Cardiac fibroblast (primary cell): ENCODE data around the gene GNAI3.

Experiments
- DNase-seq, 2 donors: peaks; one replicate each; pipeline versions ENCODE4 v3.0.0 to v3.0.0-alpha.2; 2010; ENCODE audit warnings: low read depth in 2 of 2
- H3K4me3 ChIP-seq, 2 donors: replicated peaks in 1 of 2; 1 replicate in 1 of 2; 2 replicates in 1 of 2; pipeline ENCODE4 v1.5.1; 2011; ENCODE audit warnings: low read depth in 2 of 2, low read length in 2 of 2, mild to moderate bottlenecking in 2 of 2, moderate library complexity in 1 of 2
- CTCF ChIP-seq: IDR thresholded peaks from one replicate; pipeline ENCODE4 v1.5.1; 2011; ENCODE audit warnings: low read depth, mild to moderate bottlenecking, low read length, inconsistent platforms

The GNAI3 gene

DNA sequence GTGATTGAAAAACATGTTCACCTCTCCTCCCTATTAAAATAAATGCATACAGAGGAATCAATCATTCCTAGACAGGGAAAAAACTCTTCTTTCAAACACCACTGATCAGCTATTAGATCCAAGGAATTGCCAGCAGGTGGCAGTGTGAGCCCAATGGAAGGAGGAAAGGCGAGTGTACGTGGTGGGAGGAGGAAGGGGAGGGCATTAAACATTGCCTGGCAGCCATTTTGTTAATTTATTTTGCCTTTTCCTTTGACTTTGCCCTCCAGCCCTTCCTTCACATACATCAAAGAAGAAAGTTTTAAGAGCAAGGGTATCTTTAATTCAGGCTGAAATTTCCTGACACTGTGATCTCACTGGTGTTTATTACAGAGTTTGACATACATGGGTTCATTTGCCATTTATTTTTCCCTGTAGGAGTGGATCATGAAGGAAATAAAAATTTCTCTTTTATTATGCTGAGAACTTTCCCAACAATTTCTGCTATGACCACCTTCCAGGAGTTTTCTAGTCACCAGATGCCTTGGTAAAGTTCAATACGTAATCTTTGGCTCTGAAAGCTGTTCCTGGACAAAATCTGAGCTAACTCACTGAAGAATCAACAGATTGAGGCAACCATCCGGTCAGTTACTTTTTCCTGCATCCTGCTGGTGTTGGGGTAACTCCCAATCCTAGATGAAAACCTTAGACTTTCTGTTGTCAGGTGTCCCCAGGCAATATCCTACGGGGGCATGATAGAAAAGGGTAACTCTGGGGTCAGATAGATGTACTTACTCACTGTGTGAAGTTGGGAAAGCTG, 1.9 kb upstream of the GNAI3 start:
- TF ChIP-seq CTCF: peak; percentile 84
- peak overlapping the region in 1 of 2 donors; percentile 92 for H3K4me3 ChIP-seq
- peak; percentile 92 to 93 for DNase-seq

DNA sequence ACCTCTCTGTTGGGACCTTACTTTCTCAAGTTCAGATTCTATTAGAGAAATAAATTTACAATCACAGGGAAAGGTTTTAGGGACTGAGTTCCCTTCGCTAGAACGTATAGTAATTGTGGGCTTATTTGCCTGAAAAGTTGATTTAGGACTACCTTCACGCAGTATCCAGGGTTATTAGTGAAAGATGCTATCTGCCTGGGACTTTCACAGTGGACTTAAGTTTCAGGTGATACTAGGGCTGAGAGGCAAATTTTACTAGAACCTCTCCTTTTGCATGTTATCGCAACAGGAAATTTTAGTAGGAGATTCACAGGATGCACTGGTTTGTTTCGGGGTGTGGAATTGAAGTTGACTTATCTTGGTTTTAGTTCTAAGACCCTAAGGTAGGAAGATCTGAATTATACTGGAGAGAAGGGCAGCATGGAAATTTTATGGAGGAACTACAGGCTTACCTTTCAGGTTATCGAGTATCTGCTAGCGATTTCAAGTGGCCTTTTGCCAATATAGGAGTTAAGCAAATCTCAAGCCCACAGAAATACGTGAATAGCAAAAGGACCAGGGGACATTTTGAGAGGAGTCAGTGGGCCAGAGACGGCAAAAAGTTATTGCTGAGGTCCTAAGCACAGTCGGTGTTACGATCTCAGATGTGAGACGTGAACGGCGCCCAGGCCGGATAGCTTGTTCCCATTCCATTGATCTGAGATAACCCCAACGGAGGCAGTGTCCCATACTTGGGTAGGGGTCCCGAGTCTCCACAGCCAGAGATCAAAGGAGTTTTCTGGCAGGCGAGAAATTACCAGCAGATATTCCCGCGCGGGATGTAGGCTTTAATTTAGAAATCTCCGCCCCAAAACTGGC, 723 bp upstream of the GNAI3 start:
- peak overlapping the region; percentile 92 to 96 for H3K4me3 ChIP-seq
- TF ChIP-seq CTCF: no peak
- DNase-seq: peak in 1 of 2 donors; percentile 38

DNA sequence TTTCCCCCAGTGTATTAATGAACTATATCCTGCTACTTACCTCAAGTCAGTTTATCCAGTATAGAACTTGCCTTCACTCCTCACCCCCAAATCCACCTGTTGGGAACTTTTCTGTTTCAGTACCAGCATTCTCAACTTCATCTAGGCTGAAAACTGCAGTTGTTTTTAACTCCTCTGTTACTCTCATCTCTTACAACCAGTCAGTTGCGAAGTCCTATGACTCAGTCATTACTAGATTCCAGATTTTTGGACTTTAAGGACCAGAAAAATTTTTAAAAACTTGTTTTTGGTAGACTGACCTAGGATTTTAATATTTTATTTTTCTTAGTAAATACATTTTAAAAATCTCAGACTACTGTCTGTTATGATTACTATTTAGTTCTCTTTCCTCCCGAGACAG, 8.1 kb downstream of the GNAI3 start:
- H3K4me3 ChIP-seq: no peak overlapping the region
- no peak for TF ChIP-seq CTCF

GRCh38 chr1:109557520-109557919, 9.1 kb downstream of the GNAI3 start:
- H3K4me3 ChIP-seq: no peak overlapping the region
- no peak for DNase-seq
- TF ChIP-seq CTCF: no peak

More for the DNA sequence above, 8.1 kb downstream of the GNAI3 start:
- DNase-seq: peak in 1 of 2 donors; percentile 32

GRCh38 chr1:109559995-109560394, 11.6 kb downstream of the GNAI3 start:
- TF ChIP-seq CTCF: no peak
- DNase-seq: no peak

DNA sequence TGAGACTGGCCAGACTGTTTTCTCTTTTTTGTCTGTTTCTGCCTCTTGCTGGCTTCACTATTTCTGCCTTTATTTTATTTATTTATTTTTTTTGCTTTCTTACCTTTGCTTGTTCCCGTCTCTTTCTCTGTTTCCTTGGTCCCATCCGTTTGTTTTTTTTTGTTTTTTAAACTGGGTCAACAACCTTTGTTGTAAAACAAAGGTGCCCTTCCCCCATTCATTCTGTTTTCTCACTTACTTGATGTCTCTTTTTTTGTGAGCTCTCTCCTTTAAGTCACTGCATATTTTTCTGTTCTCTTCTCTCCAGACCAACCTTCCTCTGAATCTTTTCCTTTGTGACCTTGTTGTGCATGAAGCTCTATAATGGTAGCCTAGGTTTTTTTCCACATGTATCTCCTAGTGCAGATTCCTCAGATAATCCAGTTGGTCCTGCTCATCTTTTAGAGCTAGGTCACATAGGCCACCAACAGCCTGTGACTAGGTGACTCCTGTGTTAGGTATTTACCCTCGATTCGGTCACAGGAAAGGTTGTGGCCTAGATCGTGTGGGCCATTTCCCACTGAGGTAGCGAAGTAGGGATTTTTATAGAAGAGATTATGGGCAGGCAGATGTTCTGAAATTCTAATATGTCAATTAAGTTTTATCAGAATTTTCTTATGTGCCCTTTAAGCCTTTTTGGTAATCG, 15.9 kb downstream of the GNAI3 start:
- TF ChIP-seq CTCF: no peak
- no peak overlapping the region for H3K4me3 ChIP-seq
- DNase-seq: no peak

More at GRCh38 chr1:109559995-109560394, 11.6 kb downstream of the GNAI3 start:
- no peak overlapping the region for H3K4me3 ChIP-seq
